ENCODE results near the gene GOLGA7B.

Gene GOLGA7B

GRCh38 chr10:97894092-97894491, 44.4 kb downstream of the GOLGA7B start:
- no peak for DNase-seq (ENCODE audit: low read depth in 2 of 2)

GRCh38 chr10:97895084-97895483, 45.4 kb downstream of the GOLGA7B start:
- no peak for DNase-seq (ENCODE audit: low read depth in 2 of 2)

- no peak for DNase-seq (ENCODE audit: low read depth in 2 of 2)
Observed at GRCh38 chr10:97895915-97896314, 46.3 kb downstream of the GOLGA7B start.

- no peak for DNase-seq (ENCODE audit: low read depth in 2 of 2)
Observed at GRCh38 chr10:97896756-97897358, 47.2 kb downstream of the GOLGA7B start.

GRCh38 chr10:97898429-97898828, 48.8 kb downstream of the GOLGA7B start:
- DNase-seq (ENCODE audit: low read depth in 2 of 2) = no peak

- DNase-seq (ENCODE audit: low read depth in 2 of 2) = no peak
Observed at GRCh38 chr10:97901381-97901780, 51.7 kb downstream of the GOLGA7B start.

GRCh38 chr10:97903128-97904017, 53.7 kb downstream of the GOLGA7B start:
- DNase-seq (ENCODE audit: low read depth in 2 of 2) = no peak

GRCh38 chr10:97904018-97904381, 54.4 kb downstream of the GOLGA7B start:
- DNase-seq (ENCODE audit: low read depth in 2 of 2) = no peak

- no peak for DNase-seq (ENCODE audit: low read depth in 2 of 2)
Observed at GRCh38 chr10:97904576-97904975, 54.9 kb downstream of the GOLGA7B start.

GRCh38 chr10:97905276-97905675, 55.6 kb downstream of the GOLGA7B start:
- DNase-seq (ENCODE audit: low read depth in 2 of 2) = no peak

- no peak for DNase-seq (ENCODE audit: low read depth in 2 of 2)
Observed at GRCh38 chr10:97907211-97907610, 57.6 kb downstream of the GOLGA7B start.

GRCh38 chr10:97907830-97908229, 58.2 kb downstream of the GOLGA7B start:
- no peak for DNase-seq (ENCODE audit: low read depth in 2 of 2)

- no peak for DNase-seq (ENCODE audit: low read depth in 2 of 2)
Observed at GRCh38 chr10:97910661-97911060, 61.0 kb downstream of the GOLGA7B start.

GRCh38 chr10:97911217-97911616, 61.6 kb downstream of the GOLGA7B start:
- no peak for DNase-seq (ENCODE audit: low read depth in 2 of 2)

GRCh38 chr10:97913193-97913592, 63.5 kb downstream of the GOLGA7B start:
- DNase-seq (ENCODE audit: low read depth in 2 of 2) = no peak

GRCh38 chr10:97913614-97914013, 64.0 kb downstream of the GOLGA7B start:
- no peak for DNase-seq (ENCODE audit: low read depth in 2 of 2)

GRCh38 chr10:97914171-97914836, 64.7 kb downstream of the GOLGA7B start:
- DNase-seq (ENCODE audit: low read depth in 2 of 2) = no peak

GRCh38 chr10:97914837-97915211, 65.2 kb downstream of the GOLGA7B start:
- peak; percentile 41 to 50 for DNase-seq (ENCODE audit: low read depth in 2 of 2)

GRCh38 chr10:97915346-97916131, 65.9 kb downstream of the GOLGA7B start:
- DNase-seq (ENCODE audit: low read depth in 2 of 2) = no peak

- DNase-seq (ENCODE audit: low read depth in 2 of 2) = no peak
Observed at GRCh38 chr10:97916586-97916985, 66.9 kb downstream of the GOLGA7B start.

- DNase-seq (ENCODE audit: low read depth in 2 of 2) = no peak
Observed at GRCh38 chr10:97919012-97919411, 69.4 kb downstream of the GOLGA7B start.

GRCh38 chr10:97920865-97921264, 71.2 kb downstream of the GOLGA7B start:
- DNase-seq (ENCODE audit: low read depth in 2 of 2) = no peak

Data from stimulated activated CD8-positive, alpha-beta memory T cell treated with anti-CD3 and anti-CD28 coated beads, Interleukin-7, amount 100 ng/mL, for 4 hours (primary cell).